AG04450 (cell line): ENCODE measurements around the gene SLC46A2. TPM values are rescaled to one million over a fixed set of nuclear protein-coding genes. Genes with fewer than 3 reads are reported as not detected.

Experiments
- CTCF ChIA-PET: fragments of 300-600, 350-600 bp; formaldehyde crosslinking; extraction: SDS; loops from one replicate; lab custom pipeline; 2022; ENCODE audit warnings: antibody characterized with exemption, inconsistent platforms; lab: Charles Lee
- POLR2A ChIA-PET: fragments of 350-600 bp; formaldehyde crosslinking; extraction: SDS; loops from one replicate; lab custom pipeline; 2021; ENCODE audit warnings: antibody characterized with exemption, inconsistent platforms; lab: Yijun Ruan, JAX
- DNase-seq: peaks from one replicate; pipeline ENCODE4 v3.0.0-alpha.2; 2011; ENCODE audit warnings: low read depth, low spot score
- H3K27ac ChIP-seq: one replicate; pipeline ENCODE4 v1.5.1; 2012; ENCODE audit warnings: low read depth, low read length, control low read depth
- H3K27me3 ChIP-seq: one replicate; pipeline ENCODE4 v1.6.0; 2012; ENCODE audit warnings: low read length; ENCODE audit not compliant: control insufficient read depth, insufficient read depth
- H3K4me3 ChIP-seq: 2 replicates; pipeline ENCODE4 v1.5.1; 2011; ENCODE audit warnings: mild to moderate bottlenecking, low read depth, low read length, control low read depth
- H3K9me3 ChIP-seq: 2 replicates; pipeline ENCODE4 v1.5.1; 2012; ENCODE audit warnings: low read length; ENCODE audit not compliant: control insufficient read depth, insufficient read depth
- polyA minus RNA-seq: library from RNA; depleted of rRNA, polyadenylated mRNA; stranded (reverse); fragments of >200 nt; gene quantifications from 2 replicates; pipeline ENCODE4 v1.2.3, GENCODE V29; 2011; rRNA and poly(A)+ RNA removed
- polyA plus RNA-seq: library from polyadenylated mRNA; depleted of rRNA; stranded (reverse); fragments of >200 nt; gene quantifications from 2 replicates; pipeline ENCODE4 v1.2.3, GENCODE V29; 2011; rRNA removed
- TF ChIP-seq, protein P1 (sequence below): IDR thresholded peaks from 2 replicates; pipeline ENCODE4 v1.5.1; 2011; ENCODE audit warnings: low read depth, low read length, control low read depth, inconsistent platforms

Gene SLC46A2, protein sequence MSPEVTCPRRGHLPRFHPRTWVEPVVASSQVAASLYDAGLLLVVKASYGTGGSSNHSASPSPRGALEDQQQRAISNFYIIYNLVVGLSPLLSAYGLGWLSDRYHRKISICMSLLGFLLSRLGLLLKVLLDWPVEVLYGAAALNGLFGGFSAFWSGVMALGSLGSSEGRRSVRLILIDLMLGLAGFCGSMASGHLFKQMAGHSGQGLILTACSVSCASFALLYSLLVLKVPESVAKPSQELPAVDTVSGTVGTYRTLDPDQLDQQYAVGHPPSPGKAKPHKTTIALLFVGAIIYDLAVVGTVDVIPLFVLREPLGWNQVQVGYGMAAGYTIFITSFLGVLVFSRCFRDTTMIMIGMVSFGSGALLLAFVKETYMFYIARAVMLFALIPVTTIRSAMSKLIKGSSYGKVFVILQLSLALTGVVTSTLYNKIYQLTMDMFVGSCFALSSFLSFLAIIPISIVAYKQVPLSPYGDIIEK
- not detected in 2 replicates for polyA plus RNA-seq
- not detected in 2 replicates for polyA minus RNA-seq

DNA sequence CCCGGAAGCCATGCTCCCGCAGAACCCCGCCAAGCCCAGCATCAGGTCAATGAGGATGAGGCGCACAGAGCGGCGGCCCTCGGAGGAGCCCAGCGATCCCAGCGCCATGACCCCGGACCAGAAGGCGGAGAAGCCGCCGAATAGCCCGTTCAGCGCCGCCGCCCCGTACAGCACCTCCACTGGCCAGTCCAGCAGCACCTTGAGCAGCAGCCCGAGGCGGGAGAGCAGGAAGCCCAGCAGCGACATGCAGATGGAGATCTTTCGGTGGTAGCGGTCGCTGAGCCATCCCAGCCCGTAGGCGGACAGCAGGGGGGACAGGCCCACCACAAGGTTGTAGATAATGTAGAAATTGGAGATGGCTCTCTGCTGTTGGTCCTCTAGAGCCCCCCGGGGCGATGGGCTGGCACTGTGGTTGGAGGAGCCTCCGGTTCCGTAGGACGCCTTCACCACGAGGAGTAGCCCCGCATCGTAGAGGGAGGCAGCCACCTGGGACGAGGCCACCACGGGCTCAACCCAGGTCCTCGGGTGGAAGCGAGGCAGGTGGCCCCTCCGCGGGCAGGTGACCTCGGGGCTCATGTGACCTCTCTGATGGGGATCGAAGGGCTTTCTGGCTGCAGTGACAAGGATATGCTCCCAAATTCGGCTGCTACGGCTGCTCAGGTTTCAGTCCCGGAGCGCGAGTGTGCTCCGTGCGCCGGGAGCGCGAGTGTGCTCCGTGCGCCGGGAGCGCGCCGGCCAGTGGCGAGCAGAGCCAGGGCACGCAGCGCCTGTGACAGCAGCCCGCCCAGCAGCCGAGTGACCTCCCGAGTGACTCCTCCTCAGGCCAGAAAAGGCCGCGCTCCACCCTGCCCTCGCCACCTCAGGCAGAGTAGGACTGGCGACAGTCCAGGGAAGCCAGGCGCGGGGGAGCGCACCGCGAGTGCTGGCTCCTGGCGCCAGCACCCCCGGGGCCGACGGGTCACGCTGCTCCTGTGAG is at the start of gene SLC46A2:
TSS of gene SLC46A2 (minus strand) at position 771 of the 976 bp plus-strand sequence. CDS start at position 576, 195 bp downstream.
- H3K27ac ChIP-seq, result no peak within 1 kb of the TSS
- CTCF ChIA-PET, result interaction anchor here (1.0 kb wide), 1 partner anchor 13 kb away, joined by 3 read pairs; no protein-coding TSS in a partner anchor
- POLR2A ChIA-PET, result no interaction called here
- DNase-seq, result no peak
- H3K27me3 ChIP-seq, result peaks cover 24% of the 10 kb centered on the region
- TF ChIP-seq, protein P1, sequence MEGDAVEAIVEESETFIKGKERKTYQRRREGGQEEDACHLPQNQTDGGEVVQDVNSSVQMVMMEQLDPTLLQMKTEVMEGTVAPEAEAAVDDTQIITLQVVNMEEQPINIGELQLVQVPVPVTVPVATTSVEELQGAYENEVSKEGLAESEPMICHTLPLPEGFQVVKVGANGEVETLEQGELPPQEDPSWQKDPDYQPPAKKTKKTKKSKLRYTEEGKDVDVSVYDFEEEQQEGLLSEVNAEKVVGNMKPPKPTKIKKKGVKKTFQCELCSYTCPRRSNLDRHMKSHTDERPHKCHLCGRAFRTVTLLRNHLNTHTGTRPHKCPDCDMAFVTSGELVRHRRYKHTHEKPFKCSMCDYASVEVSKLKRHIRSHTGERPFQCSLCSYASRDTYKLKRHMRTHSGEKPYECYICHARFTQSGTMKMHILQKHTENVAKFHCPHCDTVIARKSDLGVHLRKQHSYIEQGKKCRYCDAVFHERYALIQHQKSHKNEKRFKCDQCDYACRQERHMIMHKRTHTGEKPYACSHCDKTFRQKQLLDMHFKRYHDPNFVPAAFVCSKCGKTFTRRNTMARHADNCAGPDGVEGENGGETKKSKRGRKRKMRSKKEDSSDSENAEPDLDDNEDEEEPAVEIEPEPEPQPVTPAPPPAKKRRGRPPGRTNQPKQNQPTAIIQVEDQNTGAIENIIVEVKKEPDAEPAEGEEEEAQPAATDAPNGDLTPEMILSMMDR, result no peak
- H3K4me3 ChIP-seq, result peak within 1 kb of the TSS; percentile 50
- peaks cover 8% of the 10 kb centered on the region; the same call in 1 of the 2 replicates for H3K9me3 ChIP-seq

DNA sequence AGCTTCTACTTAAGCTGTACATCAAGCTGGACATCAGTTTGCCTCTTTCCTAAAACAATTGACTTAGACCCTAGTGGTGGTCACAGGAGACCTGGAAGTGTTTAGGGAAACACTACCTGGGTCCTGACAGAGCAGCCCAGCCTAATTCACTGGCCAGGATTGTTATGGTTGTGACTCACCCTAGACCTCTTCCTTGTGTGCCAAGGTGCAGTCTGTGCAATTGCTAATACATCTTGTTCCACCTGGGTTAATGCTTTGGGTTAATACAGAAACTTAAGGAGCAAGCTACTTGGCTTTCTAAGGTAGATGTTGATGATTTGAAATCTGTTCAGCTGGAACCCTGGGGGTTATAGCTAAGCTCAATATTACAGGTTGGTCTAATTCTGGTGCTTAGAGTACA is 48.7 kb upstream of the SLC46A2 start:
- Histone ChIP-seq H3K27ac (no peak overlapping the region), H3K4me3 (no peak overlapping the region), H3K27me3 (peaks cover 2% of the 10 kb centered on the region), H3K9me3 (no peaks in the 10 kb centered on the region)
- POLR2A ChIA-PET, result no interaction called here
- CTCF ChIA-PET, result interaction anchor here (1.0 kb wide), 1 partner anchor 19 kb away, joined by 3 read pairs; no protein-coding TSS in a partner anchor
- no peak for DNase-seq
- TF ChIP-seq, protein P1, result no peak

DNA sequence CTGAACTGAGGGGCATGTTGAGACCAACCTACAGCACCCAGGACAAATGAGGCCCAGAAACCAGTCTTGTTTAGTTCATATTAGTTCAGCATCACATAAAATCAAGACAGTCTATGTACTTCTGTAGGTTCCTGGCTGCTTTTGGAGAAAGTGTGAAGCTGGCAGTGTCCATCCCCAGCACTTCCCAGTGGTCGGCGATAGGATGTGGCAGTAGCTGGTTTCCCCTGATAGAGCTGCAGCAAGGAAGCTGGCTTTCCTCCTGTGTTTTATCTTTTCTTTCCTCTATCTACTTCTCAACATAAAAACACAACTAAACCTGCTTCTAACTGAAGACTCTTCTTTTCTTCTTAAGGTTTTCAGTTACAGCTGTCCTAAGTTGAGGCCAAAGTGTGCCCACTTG is 43.0 kb upstream of the SLC46A2 start:
- POLR2A ChIA-PET, result no interaction called here
- Histone ChIP-seq H3K27me3 (peaks cover 8% of the 10 kb centered on the region), H3K27ac (no peak overlapping the region), H3K9me3 (no peaks in the 10 kb centered on the region), H3K4me3 (no peak overlapping the region)
- CTCF ChIA-PET, result no interaction called here
- DNase-seq, result no peak
- TF ChIP-seq, protein P1, result no peak

DNA sequence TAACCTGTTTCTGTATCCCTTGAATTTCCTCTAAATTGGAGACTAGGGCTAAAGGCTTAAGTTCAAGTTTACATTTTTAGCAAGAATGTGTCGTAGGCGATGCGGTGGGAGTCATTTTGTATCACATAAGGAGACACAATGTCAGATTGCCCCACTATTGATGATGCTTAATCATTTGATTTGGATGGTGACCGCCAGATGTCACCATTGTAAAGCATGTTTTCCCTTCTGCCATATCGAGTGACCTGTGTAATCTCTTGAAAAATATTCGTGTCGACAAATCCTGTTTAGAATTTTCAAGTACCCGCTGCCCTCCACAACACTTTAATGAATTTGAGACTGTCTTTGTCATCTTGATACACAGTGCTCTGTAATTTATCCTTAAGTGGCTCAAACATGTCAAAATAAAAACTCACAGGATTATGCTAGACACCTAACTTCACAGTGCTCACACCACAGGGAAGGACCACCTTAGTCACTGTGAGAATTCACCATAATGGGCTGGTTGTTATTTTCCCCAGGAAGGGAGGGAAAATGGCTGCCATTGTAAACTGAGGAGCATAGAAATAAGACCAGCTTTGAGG is 34.5 kb upstream of the SLC46A2 start:
- TF ChIP-seq, protein P1, result peak; percentile 37
- CTCF ChIA-PET, result interaction anchor here (0.6 kb wide), 1 partner anchor 195 kb away, joined by 4 read pairs; no protein-coding TSS in a partner anchor
- no peak for DNase-seq
- Histone ChIP-seq H3K27ac (no peak overlapping the region), H3K27me3 (peaks cover 14% of the 10 kb centered on the region), H3K9me3 (no peaks in the 10 kb centered on the region), H3K4me3 (no peak overlapping the region)
- POLR2A ChIA-PET, result no interaction called here
